Brain microvascular endothelial cell (primary cell): ENCODE data around the gene NUDT21.

ENCODE experiments used
- DNase-seq: peaks from one replicate; pipeline ENCODE4 v3.0.0-alpha.2; 2020
- H3K27ac ChIP-seq: fragments of 250-450 bp; sonication (Bioruptor Pico); 2 replicates; pipeline ENCODE4 v1.5.1; 2020; ENCODE audit warnings: mild to moderate bottlenecking, moderate library complexity
- H3K27me3 ChIP-seq: fragments of 250-450 bp; sonication (Bioruptor Pico); replicated peaks from 2 replicates; pipeline ENCODE4 v1.5.1; 2020; ENCODE audit warnings: mild to moderate bottlenecking
- H3K36me3 ChIP-seq: fragments of 250-450 bp; sonication (Bioruptor Pico); replicated peaks from 2 replicates; pipeline ENCODE4 v1.5.1; 2020; ENCODE audit warnings: mild to moderate bottlenecking
- H3K4me3 ChIP-seq: 2 replicates; pipeline ENCODE4 v1.5.1; 2011; ENCODE audit warnings: low read depth, mild to moderate bottlenecking, control low read depth, low read length, moderate library complexity
- in situ Hi-C: cut with HindIII; loops from 2 replicates; pipeline ENCODE4 v1.10.0; 2017; ENCODE audit warnings: low sequenced_read_pairs, low pct_ligation_motif_present
- TF ChIP-seq, protein P1 (sequence below): IDR thresholded peaks from 2 replicates; pipeline ENCODE4 v1.5.1; 2011; ENCODE audit warnings: low read depth, mild to moderate bottlenecking, moderate library complexity, low read length, control low read depth, inconsistent platforms; ENCODE audit errors: missing control alignments

NUDT21 gene

DNA sequence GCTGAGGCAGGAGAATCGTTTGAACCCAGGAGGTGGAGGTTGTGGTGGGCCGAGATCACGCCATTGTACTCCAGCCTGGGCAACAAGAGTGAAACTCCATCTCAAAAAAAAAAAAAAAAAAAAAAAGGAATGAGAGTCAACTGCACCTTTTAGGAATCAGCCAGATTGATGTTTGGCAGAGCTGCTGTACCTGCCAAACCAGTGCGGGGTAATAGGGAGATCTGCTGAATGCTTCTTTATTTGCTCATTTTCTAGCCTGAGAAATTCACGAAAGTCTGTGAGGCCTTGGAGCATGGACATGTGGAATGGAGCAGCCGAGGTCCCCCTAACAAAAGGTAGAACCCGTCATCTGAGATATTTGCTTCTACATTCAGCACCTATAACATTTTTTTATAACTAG lies 18.6 kb upstream of the NUDT21 start:
- no peak for DNase-seq
- no peak overlapping the region for H3K4me3 ChIP-seq
- TF ChIP-seq, protein P1, sequence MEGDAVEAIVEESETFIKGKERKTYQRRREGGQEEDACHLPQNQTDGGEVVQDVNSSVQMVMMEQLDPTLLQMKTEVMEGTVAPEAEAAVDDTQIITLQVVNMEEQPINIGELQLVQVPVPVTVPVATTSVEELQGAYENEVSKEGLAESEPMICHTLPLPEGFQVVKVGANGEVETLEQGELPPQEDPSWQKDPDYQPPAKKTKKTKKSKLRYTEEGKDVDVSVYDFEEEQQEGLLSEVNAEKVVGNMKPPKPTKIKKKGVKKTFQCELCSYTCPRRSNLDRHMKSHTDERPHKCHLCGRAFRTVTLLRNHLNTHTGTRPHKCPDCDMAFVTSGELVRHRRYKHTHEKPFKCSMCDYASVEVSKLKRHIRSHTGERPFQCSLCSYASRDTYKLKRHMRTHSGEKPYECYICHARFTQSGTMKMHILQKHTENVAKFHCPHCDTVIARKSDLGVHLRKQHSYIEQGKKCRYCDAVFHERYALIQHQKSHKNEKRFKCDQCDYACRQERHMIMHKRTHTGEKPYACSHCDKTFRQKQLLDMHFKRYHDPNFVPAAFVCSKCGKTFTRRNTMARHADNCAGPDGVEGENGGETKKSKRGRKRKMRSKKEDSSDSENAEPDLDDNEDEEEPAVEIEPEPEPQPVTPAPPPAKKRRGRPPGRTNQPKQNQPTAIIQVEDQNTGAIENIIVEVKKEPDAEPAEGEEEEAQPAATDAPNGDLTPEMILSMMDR, result no peak
- no peak overlapping the region for H3K27ac ChIP-seq
- H3K27me3 ChIP-seq, result no peaks in the 10 kb centered on the region
- H3K36me3 ChIP-seq, result peaks cover 76% of the 10 kb centered on the region
- in situ Hi-C loops, result no loop called here

DNA sequence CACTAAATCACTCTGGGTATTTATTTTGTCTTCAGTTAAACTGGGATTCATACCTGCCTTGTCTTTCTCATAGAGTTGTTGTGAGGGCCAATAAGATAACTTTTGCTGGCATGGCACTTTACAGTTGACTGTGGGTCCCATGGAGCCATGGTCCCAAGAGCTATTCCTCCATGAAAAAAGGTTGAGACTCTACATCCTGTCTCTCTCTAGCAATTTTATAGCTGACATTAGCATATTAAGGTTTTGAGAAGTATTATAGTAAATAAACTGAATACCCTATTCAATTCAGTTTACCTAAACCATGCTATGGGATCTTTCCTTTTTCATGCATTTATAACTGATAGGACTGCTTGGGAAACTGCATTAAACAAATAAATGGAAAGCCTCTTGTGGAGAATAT lies 17.7 kb upstream of the NUDT21 start:
- H3K27me3 ChIP-seq, result no peaks in the 10 kb centered on the region
- no peak overlapping the region for H3K4me3 ChIP-seq
- no peak overlapping the region for H3K27ac ChIP-seq
- DNase-seq, result no peak
- TF ChIP-seq, protein P1, result no peak
- in situ Hi-C loops, result no loop called here
- H3K36me3 ChIP-seq, result peaks cover 81% of the 10 kb centered on the region

DNA sequence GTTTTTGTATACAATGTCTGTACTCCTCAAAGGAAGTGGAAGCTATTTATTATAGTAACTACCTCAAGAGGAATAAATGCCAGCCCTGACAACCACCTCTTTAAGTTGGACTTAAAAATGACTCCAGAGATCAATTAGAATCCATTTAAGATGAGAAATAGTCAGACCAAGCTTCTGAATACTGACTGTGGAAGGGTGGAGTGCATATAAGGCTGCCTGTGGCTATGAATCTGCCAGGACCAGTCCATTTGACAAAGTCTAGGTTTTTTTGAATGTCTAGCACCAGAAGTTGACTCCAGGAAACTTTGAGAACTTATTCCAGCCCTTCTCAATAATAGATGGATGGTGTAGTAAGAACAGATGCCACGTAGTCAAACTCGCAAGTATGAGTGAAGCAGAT lies 15.2 kb upstream of the NUDT21 start:
- Histone ChIP-seq H3K27ac (no peak overlapping the region), H3K36me3 (peaks cover 76% of the 10 kb centered on the region), H3K4me3 (no peak overlapping the region), H3K27me3 (no peaks in the 10 kb centered on the region)
- TF ChIP-seq, protein P1, result no peak
- in situ Hi-C loops, result no loop called here
- no peak for DNase-seq

GRCh38 chr16:56463153-56463552 lies 12.0 kb upstream of the NUDT21 start:
- in situ Hi-C loops, result no loop called here
- Histone ChIP-seq H3K27me3 (no peaks in the 10 kb centered on the region), H3K4me3 (no peak overlapping the region), H3K27ac (no peak overlapping the region), H3K36me3 (peaks cover 73% of the 10 kb centered on the region)
- DNase-seq, result no peak
- TF ChIP-seq, protein P1, result no peak

GRCh38 chr16:56462064-56462796 lies 11.1 kb upstream of the NUDT21 start:
- no peak for DNase-seq
- in situ Hi-C loops, result no loop called here
- TF ChIP-seq, protein P1, result no peak
- no peak overlapping the region for H3K27ac ChIP-seq
- H3K27me3 ChIP-seq, result no peaks in the 10 kb centered on the region
- H3K36me3 ChIP-seq, result peaks cover 70% of the 10 kb centered on the region
- no peak overlapping the region for H3K4me3 ChIP-seq

DNA sequence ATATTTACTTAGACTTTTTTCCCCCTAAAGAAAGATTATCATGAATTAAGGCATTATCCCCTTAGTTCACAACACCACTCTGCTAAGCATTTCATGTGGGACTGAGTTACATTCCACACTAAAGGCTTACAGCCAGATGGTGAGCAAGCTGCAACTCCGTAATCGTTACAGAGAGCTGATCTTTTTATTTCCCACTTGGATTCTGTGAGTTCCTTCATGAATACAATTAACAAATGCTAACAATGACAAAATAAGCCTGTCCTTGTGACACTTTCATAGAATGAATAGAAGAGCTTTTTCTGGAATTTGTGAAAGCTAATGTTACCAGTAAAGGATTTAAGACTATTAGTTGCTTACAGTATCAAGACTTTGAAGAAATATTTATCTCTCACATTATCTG lies 9.0 kb upstream of the NUDT21 start:
- Histone ChIP-seq H3K27me3 (no peaks in the 10 kb centered on the region), H3K4me3 (no peak overlapping the region), H3K36me3 (peaks cover 66% of the 10 kb centered on the region), H3K27ac (no peak overlapping the region)
- no peak for DNase-seq
- in situ Hi-C loops, result no loop called here
- TF ChIP-seq, protein P1, result no peak
